Fibroblast of the aortic adventitia (primary cell): ENCODE measurements around the gene STARD3. TPM values are rescaled to one million over a fixed set of nuclear protein-coding genes. Genes with fewer than 3 reads are reported as not detected.

ENCODE experiments used
- DNase-seq: peaks from one replicate; pipeline ENCODE4 v3.0.0-alpha.2; 2010; ENCODE audit warnings: low read depth
- H3K4me3 ChIP-seq: 2 replicates; pipeline ENCODE4 v1.5.1; 2011; ENCODE audit warnings: low read depth, mild to moderate bottlenecking, control low read depth, low read length, moderate library complexity
- CTCF ChIP-seq: IDR thresholded peaks from 2 replicates; pipeline ENCODE4 v1.5.1; 2011; ENCODE audit warnings: mild to moderate bottlenecking, low read length, control low read depth, inconsistent platforms; ENCODE audit not compliant: insufficient read depth
- total RNA-seq: library from RNA; depleted of rRNA; stranded (reverse); fragments of >200 nt; gene quantifications from 2 replicates; pipeline ENCODE4 v1.2.3, GENCODE V29; 2012; ENCODE audit warnings: low replicate concordance

Gene STARD3
- total RNA-seq, 1 donor = 20.8 TPM

GRCh38 chr17:39660397-39661385 is 23.7 kb downstream of the STARD3 start:
- no peak for TF ChIP-seq CTCF
- H3K4me3 ChIP-seq = no peak overlapping the region
- no peak for DNase-seq

GRCh38 chr17:39661744-39662541 is 25.0 kb downstream of the STARD3 start:
- no peak overlapping the region for H3K4me3 ChIP-seq
- no peak for TF ChIP-seq CTCF
- DNase-seq = no peak

DNA sequence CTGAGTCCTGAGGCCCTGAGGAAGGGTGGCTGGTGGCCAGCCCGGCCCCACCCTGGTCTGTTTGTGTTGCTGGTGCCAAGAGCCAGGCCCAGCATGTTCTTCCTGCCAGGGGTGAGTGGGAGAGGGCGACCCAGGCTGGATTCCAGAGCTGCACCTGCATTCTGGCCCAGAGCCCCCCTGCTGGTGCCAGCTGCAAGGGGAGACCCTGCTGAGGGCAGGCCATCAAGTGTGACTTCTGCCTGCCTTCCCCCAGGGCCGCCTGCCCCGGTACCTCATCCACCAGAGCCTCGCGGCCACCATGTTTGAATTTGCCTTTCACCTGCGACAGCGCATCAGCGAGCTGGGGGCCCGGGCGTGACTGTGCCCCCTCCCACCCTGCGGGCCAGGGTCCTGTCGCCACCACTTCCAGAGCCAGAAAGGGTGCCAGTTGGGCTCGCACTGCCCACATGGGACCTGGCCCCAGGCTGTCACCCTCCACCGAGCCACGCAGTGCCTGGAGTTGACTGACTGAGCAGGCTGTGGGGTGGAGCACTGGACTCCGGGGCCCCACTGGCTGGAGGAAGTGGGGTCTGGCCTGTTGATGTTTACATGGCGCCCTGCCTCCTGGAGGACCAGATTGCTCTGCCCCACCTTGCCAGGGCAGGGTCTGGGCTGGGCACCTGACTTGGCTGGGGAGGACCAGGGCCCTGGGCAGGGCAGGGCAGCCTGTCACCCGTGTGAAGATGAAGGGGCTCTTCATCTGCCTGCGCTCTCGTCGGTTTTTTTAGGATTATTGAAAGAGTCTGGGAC is 25.8 kb downstream of the STARD3 start:
- DNase-seq = no peak
- no peak overlapping the region for H3K4me3 ChIP-seq
- TF ChIP-seq CTCF = no peak

- no peak for DNase-seq
- no peak for TF ChIP-seq CTCF
- no peak overlapping the region for H3K4me3 ChIP-seq
Observed at GRCh38 chr17:39663340-39663687, 26.4 kb downstream of the STARD3 start.

GRCh38 chr17:39663688-39664580 is 27.0 kb downstream of the STARD3 start:
- TF ChIP-seq CTCF = no peak
- H3K4me3 ChIP-seq = no peak overlapping the region
- DNase-seq = no peak
